Fibroblast of mammary gland (primary cell): ENCODE data around the gene TTC9C.
"Not testable (repeated sequence)": the region's sequence is repeated elsewhere in the genome, so short reads cannot be mapped to it uniquely, and the experiment has no call there.

ENCODE experiments used
- DNase-seq: peaks from one replicate; pipeline ENCODE4 v3.0.0-alpha.2; 2010; ENCODE audit warnings: low read depth
- H3K4me3 ChIP-seq: 2 replicates; pipeline ENCODE4 v1.5.1; 2011; ENCODE audit warnings: low read depth, mild to moderate bottlenecking, low read length, moderate library complexity; ENCODE audit not compliant: control insufficient read depth
- TF ChIP-seq, protein P1 (sequence below): conservative IDR thresholded peaks from 2 replicates; pipeline ENCODE4 v1.5.1; 2011; ENCODE audit warnings: low read depth, low read length, inconsistent platforms; ENCODE audit not compliant: control insufficient read depth, insufficient read depth

TTC9C gene

DNA sequence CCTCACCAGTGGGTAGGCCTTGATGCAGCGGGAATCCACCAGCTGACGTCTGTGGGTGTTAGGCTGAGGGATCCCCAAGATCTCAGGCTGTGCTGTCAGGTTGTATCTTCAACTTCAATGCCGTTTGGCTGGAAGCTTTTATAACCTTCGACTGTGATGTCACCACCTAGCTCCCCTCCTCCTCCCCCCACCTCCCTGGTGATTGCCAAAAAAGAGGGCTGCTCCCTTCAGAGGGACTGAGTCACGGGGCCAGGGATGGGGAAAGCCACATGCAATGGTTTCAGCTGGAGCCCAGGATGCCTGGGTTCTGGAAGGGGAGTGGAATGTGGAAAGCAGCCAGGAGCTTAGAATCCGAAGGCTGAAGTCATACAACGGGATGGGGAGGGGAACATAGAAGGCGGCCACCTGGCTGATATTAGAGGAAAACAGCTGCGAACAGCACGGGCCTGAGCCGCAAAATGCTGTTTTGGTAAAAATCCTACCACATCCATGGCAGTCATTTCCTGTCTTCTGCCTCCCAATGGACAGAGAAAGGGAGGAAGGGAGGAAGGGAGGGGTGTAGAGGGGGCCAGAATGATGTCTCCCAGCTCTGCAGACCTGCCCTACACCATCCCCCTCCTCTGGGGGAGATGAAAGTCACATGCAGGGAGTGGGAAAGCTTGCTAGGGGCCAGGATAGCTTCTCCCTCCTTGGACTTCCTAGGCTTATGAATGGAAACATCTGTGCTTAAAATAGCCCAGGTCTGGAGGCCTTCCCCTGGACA, 38.7 kb upstream of the TTC9C start, which contains the start of gene LRRN4CL:
LRRN4CL (minus strand) TSS at position 110 of the 763 bp plus-strand sequence. CDS start 1,022 bp downstream, outside the sequence.
- peak within 1 kb of the TSS; percentile 45 for H3K4me3 ChIP-seq
- TF ChIP-seq, protein P1, sequence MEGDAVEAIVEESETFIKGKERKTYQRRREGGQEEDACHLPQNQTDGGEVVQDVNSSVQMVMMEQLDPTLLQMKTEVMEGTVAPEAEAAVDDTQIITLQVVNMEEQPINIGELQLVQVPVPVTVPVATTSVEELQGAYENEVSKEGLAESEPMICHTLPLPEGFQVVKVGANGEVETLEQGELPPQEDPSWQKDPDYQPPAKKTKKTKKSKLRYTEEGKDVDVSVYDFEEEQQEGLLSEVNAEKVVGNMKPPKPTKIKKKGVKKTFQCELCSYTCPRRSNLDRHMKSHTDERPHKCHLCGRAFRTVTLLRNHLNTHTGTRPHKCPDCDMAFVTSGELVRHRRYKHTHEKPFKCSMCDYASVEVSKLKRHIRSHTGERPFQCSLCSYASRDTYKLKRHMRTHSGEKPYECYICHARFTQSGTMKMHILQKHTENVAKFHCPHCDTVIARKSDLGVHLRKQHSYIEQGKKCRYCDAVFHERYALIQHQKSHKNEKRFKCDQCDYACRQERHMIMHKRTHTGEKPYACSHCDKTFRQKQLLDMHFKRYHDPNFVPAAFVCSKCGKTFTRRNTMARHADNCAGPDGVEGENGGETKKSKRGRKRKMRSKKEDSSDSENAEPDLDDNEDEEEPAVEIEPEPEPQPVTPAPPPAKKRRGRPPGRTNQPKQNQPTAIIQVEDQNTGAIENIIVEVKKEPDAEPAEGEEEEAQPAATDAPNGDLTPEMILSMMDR = no peak
- peak; percentile 97 for DNase-seq

DNA sequence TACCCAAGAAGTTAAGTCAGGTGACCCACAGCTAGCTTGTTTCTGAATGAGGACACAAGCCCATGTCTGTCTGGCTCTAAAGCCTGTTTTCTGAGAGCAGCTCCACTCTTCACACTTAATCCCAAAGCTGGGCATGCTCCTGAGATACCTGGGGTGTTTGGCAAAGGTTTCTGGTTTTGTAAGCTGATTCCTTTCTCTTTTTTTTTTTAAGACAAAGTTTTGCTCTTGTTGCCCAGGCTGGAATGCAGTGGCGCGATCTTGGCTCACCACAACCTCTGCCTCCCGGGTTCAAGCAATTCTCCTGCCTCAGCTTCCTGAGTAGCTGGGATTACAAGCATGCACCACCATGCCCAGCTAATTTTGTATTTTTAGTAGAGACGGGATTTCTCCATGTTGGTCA, 34.7 kb upstream of the TTC9C start:
- not testable (repeated sequence) for DNase-seq

DNA sequence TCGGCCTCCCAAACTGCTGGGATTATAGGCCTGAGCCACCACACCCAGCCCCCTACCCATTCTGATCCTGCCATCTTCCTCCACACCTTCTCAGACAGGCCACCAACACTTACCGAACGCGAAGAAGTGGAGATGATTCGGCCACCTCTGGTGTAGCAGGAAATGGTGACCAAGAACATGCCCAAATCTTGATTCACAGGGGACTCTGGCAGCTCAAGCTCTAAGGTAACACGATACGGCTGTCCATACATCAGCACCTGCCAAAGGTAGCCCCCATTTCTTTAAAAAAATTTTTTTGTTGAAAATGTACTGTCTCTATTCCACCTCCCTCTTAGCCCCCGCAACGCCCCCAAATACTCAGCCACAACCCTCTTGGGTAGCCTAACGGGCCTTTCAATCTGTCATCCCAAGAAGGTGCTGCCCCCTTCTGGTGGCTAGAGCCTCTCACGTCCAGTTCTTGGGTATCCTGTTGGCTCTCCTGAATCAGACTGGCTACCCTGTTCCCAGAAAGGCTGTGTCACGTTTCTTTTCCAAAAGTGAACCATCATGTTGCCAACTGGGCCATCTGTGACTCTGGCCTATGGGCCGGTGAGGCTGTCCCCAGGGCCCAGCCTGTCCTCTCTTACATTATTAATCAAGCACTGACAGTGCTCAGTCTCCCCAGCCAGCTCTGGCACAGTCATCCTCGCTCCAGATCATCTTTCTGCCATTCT, 33.7 kb upstream of the TTC9C start:
- TF ChIP-seq, protein P1 = peak; percentile 93
- H3K4me3 ChIP-seq = no peak overlapping the region
- peak; percentile 92 for DNase-seq

More for the DNA sequence above, 34.7 kb upstream of the TTC9C start:
- H3K4me3 ChIP-seq = not testable (repeated sequence)

DNA sequence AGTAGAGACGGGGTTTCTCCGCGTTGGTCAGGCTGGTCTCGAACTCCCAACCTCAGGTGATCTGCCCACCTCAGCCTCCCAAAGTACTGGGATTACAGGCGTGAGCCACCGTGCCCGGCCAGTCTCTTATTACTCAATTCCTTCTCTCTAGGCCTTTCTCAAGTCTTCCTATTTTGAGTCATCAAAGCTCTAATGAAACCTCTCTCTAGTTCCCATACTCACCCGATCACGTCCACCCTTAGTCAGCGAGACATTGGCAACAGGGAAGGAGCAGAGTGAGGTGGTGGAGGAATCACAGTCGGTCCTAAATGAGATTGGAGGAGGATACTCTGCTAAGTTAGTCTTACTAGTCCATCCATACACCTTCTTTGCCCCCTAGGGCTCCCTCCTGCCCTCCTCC, 26.0 kb upstream of the TTC9C start:
- TF ChIP-seq, protein P1 = no peak
- DNase-seq = peak; percentile 68
- H3K4me3 ChIP-seq = no peak overlapping the region

DNA sequence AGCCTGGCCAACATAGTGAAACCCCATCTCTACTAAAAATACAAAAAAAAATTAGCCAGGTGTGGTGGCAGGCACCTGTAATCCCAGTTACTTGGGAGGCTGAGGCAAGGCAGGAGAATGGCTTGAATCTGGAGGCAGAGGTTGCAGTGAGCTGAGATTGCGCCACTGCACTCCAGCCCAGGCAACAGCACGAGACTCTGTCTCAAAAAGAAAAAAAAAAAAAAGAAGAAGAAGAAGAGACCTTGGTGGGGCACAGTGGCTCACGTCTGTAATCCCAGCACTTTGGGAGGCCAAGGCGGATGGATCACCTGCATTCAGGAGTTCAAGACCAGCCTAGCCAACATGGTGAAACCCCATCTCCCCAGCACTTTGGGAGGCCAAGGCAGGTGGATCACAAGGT, 24.4 kb upstream of the TTC9C start:
- not testable (repeated sequence) for H3K4me3 ChIP-seq, DNase-seq

DNA sequence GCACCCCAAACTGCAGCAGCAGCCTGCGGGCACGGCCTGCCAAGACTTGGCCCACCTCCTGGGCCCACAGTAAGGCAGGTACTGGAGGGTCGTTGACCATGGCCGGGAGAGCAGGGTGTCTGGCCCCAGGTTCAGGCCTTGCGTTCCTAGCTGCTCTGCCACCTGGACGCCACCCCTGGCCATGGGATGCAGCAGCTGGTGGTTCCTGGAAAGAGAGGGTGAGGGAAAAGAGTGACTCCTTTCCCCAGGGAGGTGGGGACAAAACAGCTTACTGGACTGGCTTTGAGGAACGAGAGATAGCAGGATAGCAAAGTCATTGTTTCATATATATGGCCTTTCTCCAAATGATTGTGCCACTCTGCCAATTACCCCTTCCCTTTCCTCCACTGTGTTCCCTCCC, 22.9 kb upstream of the TTC9C start:
- TF ChIP-seq, protein P1 = no peak
- DNase-seq = no peak
- H3K4me3 ChIP-seq = peak overlapping the region; percentile 72

DNA sequence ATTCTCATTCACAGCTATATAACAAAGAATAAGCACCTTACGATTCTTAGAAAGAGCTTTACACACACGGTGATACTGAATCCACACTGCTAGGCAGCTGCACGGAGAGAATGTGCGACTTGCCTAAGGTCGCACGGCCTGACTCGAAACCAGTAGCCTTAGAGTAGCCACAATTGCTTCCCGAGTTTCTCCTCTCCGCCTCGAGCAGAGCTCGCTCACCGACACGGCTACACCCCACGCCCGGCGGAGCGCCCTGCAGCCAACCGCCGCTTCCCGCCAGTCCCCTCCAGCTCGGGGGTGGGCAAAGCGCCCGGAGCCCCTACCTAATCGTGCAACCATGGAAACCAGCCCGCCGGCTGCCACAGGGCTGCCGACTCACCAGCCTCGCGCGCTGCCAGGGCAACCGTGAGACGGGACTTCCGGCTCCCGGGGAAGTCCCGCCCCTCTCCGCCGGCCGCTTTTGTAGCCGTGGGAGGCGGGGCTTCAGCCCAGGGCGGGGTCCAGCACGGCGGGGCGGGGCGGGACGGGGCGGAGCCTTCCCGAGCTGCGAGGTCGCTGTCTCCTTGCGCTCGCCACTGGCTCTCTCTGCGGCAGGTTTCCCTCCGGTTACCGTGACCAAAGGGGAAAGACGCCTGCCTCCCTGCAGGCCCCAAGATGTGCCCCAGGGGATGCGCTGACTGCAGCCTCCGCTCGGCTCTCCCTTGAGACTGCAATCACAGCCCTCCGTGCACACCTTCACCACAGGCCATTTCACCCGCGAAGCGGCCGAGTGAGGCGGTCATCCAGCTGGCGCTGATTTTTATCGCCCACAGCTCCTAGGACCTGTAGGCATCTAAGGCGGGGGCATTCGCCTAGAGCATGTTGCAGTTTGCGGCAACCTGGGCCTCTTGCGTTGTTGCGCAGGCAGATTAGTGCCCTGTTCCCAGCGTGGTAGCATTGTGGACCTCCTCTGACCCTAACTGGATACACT, 22.1 kb upstream of the TTC9C start:
- peak; percentile 89 for DNase-seq
- TF ChIP-seq, protein P1 = no peak

More for the DNA sequence above, 22.1 kb upstream of the TTC9C start:
- peak overlapping the region; percentile 72 for H3K4me3 ChIP-seq
